HG03520 (cell line): ENCODE results near the gene DCLK2.

Source experiments
- ATAC-seq: cut with Tn5 transposase; IDR thresholded peaks from one replicate; pipeline ENCODE4 v1.9.1; 2021; ENCODE audit warnings: mild to moderate bottlenecking, moderate library complexity; ENCODE audit not compliant: unreplicated experiment

Gene DCLK2

GRCh38 chr4:150305995-150306394, 227.8 kb downstream of the DCLK2 start:
- ATAC-seq: no peak

GRCh38 chr4:150306719-150307118, 228.5 kb downstream of the DCLK2 start:
- ATAC-seq: no peak
